ENCODE measurements around the gene SPATS2.
"Not testable (repeated sequence)": the region's sequence is repeated elsewhere in the genome, so short reads cannot be mapped to it uniquely, and the experiment has no call there.

SPATS2 gene

DNA sequence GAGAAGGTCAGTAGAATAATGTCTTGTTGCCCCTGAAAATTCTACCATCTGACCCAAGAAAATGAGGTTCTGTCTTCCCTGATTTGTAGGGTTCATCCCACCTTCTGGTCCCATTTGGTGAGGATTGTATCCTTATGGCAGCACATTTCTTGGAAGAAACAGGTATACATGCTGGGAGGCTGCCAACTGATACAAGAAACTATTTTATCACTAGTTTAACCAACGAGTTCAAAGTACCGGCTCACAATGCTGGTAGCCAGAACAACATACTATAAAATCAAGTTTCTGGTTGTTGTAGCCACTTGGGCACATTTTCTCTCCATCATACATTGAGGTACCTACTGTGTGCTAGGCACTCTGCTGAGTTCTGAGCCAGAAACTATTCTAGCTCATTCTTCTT is 164.5 kb downstream of the SPATS2 start:
- no peak overlapping the region for H3K4me3 ChIP-seq (ENCODE audit: low read length)
- no peak for DNase-seq (ENCODE audit: low read depth, low spot score)

DNA sequence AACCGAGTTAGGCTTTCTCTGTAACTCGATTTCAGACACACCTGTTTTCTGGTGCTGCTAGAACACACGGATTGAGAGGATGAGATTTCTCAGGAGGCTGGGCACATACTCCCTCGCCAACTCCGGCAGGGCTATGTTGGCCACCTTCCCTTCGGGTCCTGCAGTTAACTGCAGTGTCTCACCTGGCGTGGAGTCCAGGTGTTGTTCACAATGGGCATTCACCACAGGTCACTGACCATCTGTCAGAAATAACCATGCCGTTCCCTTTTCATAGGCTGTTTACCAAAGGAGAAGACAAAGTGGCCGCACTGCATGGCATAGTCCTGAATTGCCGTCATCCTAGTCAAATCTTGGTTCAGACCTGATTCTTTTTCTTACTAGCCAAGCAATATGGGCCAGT is 166.1 kb downstream of the SPATS2 start:
- H3K4me3 ChIP-seq (ENCODE audit: low read length) = no peak overlapping the region
- no peak for DNase-seq (ENCODE audit: low read depth, low spot score)

DNA sequence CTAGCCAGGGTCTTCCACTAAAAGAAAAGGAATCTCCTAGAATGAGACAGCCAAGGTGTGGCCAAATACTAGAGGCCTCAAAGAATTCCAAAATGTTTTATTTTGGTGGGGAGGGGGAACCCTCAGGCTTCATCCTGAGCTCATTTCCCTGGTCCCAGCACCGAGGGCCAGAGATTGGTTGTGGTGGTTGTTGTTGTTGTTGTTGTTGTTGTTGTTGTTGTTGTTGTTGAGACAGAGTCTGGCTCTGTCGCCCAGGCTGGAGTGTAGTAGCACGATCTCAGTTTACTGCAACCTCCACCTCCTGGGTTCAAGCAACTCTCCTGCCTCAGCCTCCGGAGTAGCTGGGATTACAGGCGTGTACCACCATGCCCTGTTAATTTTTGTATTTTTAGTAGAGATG is 166.9 kb downstream of the SPATS2 start:
- not testable (repeated sequence) for DNase-seq (ENCODE audit: low read depth, low spot score); H3K4me3 ChIP-seq (ENCODE audit: low read length)

DNA sequence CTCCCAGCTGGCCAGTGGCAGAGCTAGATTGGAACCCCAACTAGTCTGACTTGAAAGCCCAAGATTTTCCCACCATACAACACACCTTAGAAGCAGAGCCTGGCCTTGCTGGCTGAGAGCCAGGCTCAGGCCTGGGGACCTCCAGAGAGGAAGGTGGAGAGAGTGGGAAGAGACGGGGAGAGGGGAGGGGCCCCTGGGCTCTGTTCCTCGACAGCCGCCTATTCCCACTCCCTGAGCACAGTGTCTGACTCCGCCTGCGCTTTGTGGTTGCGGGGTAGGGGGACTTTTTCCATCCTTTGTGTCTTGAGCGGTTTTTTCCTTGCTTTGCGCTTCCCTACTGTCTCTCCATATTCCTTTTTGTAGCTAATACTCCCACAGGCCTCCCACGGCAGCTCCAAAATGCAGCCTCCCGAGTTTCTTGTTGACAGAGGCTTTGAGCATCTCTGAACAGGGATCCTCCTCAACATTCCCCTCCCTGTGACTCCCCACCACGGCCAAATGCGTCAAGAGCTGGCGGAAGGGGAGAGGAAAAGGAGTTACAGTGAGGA is 167.5 kb downstream of the SPATS2 start:
- H3K4me3 ChIP-seq (ENCODE audit: low read length) = no peak overlapping the region
- no peak for DNase-seq (ENCODE audit: low read depth, low spot score)

DNA sequence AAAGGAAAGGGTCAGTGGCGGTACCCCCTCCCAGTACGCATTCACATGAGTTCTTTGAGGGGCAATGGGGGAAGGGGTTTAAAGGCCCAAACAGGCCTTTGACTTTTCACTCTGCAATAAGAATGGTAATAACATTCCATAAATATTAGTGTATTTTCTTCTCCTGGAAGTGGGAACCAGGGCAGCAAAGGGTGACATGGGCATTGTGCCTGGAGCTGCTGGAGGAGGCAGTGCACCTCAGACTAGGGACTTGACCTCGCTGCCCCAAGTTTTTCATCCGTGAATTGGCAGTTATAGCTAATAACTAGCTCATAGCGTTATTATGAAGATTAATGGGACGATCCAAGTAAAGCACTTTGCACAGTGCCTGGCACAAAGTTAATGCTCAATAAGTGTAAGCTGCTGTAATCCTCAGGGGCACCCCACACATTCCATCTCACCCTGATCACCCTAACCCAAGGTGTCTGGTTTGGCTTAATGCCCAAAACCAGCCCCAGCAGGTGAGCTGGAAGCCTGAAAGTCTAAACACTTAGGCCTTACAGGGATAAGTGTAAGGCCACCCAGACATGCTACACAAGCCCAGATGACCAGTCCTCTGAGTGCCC is 168.8 kb downstream of the SPATS2 start:
- DNase-seq (ENCODE audit: low read depth, low spot score) = no peak
- no peak overlapping the region for H3K4me3 ChIP-seq (ENCODE audit: low read length)

DNA sequence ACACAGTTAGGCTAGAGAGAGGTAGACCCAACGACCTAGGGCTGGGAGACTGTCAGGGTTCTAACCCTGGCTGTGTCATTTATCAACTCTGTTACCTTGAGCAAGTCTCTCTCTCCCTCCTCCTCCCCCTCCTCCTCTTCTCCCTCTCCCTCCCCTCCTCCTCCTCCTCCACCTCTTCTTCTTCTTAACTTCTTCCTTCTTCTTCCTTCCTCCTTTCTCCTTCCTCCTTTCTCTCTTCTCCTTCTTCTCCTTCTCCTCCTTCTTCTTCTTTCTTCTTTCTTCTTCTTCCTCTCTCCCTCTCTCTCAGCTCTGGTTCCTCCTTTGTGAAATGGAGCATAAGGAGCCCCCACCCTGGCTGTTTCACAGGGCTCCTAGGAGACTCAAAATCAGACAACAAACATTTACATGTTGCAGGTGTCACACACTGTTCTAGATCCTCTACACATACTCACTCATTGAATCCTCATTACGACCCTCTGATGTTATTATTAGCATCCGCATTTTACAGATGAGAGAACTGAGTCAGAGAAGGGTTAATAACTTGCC is 169.3 kb downstream of the SPATS2 start:
- H3K4me3 ChIP-seq (ENCODE audit: low read length) = no peak overlapping the region
- DNase-seq (ENCODE audit: low read depth, low spot score) = no peak

DNA sequence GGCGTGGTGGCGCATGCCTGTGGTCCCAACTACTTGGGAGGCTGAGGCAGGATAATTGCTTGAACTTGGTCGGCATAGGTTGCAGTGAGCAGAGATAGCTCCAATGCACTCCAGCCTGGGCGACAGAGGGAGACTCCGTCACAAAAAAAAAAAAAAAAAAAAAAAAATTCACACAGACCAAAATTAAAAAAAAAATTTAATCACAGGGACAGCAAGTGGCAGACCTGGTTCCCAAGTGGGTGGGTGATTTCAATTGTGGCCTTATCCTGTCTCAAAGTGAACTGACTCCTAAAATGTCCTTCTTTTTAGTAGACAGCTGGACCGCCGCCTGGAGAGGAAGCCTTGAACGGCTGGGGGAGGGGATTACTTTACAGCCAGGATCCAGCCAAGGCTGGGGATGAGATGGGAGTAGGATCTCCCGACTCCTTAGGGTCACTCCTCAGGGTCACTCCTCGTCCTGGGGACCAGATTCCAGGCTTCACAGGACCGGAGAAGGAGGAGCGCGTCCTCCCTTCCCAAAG is 170.0 kb downstream of the SPATS2 start:
- DNase-seq (ENCODE audit: low read depth, low spot score) = no peak
- no peak overlapping the region for H3K4me3 ChIP-seq (ENCODE audit: low read length)

DNA sequence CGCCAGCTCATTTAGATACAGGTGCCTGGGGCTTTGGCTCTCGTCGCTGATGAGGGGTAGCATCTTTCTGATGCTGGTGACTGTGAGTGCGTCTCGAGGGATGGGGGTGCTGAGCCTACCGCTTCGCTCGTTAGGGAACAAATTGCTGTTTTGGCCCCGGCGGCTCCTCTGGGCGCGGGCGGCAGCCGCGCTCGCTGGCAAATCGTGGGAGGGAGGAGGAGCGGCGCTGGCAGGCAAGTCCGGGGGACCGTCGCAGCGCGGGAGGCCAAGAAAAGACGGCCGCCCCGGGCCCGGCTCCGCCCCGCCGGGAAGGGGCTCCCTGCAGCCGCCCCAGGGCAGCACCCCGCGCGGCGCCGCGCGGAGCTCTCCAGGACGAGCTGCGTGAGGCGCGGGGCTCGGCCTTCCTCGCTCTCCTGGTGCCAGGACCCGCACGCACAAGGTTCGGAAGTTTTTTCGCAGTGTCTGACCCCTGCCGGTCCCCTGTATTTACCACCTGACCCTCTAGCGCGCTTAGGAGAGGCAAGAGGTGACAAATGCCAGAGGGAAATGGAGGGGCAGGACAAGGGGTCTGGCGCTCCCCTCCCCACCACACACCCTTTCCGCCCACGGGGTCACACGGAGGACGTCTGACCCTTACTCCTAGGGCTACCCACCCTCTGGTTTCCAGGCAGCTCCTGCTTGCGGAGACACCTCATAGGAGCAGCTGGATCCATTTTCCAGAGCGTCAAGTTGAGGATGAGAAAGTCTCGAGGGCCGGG is 170.7 kb downstream of the SPATS2 start:
- DNase-seq (ENCODE audit: low read depth, low spot score) = no peak
- H3K4me3 ChIP-seq (ENCODE audit: low read length) = peak overlapping the region; percentile 46

DNA sequence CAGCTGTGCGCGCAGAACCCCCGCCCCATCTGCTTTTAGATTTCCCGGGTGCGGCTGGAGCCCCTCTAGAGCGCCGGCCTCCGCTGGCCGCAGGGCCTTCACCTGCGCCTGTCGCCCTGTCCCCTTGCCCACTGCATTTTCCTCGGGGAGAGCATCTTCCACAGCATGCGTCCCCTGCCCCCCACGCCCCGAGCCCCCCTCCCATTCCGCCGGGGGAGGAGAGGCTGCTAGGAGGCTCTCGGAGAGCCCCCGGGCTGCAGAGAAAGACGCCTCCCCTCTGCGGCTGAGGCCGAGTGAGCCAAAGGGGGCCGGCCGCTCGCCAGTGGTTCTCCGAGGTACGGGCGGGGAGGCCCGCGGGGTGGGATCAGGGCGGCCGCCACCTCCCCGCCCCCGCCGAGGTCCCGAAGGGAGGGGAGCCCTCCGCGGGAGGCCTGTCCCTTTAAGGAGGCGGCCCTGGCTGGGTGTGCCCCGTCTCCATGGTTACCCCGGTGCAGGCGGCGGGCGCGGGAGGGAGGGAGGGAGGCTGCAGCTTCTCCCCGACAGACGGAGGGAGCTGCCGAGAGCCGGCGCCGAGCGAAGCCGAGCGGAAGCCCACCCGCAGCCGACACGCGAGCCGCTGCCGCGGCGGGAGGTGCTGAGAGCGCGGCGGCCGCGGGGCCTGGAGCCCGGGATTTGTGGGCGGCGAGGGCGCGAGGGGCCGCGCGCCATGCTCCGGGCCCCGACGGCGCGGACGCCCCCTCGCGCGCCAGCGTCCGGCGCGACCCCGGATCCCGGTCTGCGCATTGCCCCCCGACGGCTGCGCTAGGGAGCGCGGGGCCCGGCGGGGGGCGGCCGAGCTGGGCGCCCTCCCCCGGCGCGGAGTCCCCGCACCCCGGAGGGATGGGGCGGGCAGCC is 171.5 kb downstream of the SPATS2 start, which contains the start of gene KCNH3:
Gene KCNH3 (plus strand): TSS at position 521 of the 894 bp plus-strand sequence. CDS start 387 bp downstream, outside the sequence.
- peak within 1 kb of the TSS; percentile 46 for H3K4me3 ChIP-seq (ENCODE audit: low read length)
- peak; percentile 79 for DNase-seq (ENCODE audit: low read depth, low spot score)

DNA sequence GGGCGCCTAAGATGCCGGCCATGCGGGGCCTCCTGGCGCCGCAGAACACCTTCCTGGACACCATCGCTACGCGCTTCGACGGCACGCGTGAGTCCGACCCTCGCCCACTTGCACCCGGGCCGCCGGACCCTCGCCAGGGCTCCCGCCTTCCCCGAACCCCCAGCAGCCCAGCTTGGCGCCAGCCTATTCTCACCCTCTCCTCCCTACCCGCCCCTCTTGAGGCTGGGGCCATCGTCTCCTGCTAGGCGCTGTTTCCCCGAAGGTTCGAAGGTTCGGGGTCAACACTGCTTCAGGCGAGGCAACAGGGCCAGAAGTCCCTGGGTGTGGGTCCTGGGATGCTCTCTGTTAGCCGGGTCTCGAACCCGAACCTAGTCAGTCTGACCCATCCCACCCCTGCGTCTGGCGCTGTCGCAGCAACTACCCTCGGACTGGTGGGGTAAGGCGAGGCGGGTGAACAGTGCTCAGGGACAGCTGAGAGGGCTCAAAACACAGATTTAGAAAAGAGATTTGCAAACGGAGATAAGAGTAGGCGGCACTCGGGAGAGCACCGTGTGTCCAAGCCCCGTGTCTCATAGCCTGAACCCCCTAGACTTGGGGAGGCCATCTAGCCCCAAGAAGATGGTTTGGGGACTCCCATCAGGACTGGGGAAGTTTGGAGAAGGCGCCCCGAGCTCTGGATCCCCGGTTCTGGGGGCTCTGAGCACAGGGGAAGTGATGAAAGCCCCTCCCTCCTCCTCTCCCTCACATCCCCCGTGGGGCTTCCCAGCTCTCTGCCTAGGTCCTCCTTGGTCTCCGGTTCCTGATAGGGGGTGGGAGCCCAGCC is 172.4 kb downstream of the SPATS2 start:
- no peak overlapping the region for H3K4me3 ChIP-seq (ENCODE audit: low read length)
- no peak for DNase-seq (ENCODE audit: low read depth, low spot score)

DNA sequence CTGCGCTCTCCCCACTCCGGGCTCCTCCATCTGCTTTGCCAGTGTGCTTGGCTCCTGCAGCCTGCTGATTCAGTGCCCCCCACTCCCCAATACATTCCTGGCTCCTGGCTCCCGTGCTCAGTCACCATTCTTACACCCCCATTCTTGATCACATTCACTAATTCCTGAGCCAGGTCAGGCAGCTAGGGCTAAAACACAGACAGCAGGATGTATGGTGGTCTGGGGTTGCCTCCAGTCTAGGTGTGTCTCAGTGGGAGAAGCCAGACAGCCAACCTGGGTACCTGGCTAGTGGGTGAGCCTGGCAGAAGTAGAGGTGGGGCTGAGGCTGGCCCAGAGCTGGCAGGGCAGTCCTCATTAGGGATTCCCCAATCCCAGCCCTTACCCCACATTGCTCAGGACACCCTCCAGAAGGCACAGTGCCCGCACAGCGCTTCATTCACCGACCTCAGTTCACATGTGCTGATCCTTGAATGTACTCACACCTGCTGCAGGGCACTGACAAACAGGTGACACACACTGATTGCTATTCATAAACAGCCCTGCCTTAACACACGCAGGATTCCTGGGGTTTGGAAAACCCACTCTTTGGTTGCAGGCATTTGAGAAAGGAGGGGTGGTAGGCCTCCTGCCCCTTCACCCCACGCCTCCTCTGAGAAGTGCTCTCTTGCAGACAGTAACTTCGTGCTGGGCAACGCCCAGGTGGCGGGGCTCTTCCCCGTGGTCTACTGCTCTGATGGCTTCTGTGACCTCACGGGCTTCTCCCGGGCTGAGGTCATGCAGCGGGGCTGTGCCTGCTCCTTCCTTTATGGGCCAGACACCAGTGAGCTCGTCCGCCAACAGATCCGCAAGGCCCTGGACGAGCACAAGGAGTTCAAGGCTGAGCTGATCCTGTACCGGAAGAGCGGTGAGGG is 173.2 kb downstream of the SPATS2 start:
- no peak for DNase-seq (ENCODE audit: low read depth, low spot score)
- no peak overlapping the region for H3K4me3 ChIP-seq (ENCODE audit: low read length)

DNA sequence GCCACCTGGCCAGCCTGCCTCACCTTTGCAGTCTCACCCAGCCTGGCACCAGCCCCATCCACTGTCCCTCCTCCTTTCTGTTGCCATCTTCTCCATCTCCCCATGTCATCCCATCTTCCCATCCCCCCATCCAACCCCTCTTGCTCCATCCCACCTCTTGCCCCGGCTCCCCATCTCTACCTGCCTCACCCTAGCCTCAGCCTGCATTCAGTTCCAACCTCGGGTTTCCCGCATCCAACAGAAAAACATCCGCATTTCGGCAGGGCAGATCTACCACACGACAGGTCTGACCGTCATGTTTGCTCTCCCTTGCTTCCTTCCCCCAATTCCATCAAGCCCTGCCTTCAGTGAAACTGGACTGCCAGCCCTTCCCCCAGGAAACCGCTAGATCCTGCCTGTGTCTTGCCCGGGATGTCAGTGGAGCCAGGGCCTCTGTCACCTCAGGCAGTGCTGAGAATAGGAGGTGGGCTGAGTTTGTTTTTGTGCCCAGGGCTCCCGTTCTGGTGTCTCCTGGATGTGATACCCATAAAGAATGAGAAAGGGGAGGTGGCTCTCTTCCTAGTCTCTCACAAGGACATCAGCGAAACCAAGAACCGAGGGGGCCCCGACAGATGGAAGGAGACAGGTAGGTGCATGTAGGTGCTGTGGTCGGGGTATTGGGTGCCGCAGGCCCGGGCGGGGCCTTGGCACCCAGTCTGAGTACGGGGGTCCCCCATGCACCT is 174.0 kb downstream of the SPATS2 start:
- DNase-seq (ENCODE audit: low read depth, low spot score) = no peak
- H3K4me3 ChIP-seq (ENCODE audit: low read length) = no peak overlapping the region

DNA sequence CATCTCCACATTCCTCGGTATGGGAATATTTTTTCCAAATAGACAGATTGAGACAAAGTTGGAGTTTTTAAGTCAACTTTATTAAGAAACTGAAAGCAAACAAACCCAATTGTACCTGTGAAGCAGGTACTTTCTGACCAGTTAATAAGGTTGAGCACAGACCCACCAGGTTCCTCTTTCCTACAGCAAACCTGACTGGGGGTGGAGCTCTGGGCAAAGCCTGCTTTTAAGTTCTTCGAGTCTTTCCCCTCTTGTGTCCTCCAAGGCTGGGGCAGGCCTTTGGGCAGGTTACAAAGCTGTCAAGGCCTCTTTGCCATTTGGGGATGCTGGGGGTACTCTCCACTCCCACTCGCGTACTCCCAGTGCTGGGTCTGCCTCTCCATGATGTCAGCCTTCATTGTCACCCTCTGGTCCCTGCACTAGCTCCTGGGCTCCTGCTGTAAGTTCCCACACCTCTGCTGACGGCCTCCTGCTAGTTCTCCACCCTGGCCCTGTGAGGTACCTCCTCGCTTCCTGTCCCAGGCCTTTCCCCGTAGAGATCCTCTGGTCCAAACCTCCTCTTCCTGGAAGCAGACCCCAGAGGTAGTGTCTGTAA is 174.7 kb downstream of the SPATS2 start:
- no peak for DNase-seq (ENCODE audit: low read depth, low spot score)
- H3K4me3 ChIP-seq (ENCODE audit: low read length) = no peak overlapping the region

DNA sequence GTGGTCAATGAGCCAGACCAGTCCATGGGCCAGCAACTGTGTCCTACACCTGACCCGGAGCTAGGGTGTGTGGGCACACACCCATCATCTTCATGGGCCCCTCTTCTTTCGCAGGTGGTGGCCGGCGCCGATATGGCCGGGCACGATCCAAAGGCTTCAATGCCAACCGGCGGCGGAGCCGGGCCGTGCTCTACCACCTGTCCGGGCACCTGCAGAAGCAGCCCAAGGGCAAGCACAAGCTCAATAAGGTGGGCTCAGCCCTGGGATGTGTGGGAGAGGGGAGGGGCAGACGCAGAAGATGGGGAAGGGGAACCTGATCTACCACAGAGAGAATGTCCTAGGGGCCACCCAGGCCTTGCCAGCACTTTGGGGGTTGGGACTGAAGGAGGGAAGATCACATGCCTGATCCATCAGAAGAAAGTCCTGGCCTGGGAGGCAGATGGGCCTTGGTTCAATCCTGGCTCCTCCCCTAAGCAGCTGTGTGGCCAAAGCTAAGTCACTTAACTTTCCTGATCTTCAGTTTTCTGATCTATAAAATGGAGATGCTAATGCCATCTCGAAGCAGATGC is 175.4 kb downstream of the SPATS2 start:
- no peak overlapping the region for H3K4me3 ChIP-seq (ENCODE audit: low read length)
- DNase-seq (ENCODE audit: low read depth, low spot score) = no peak

DNA sequence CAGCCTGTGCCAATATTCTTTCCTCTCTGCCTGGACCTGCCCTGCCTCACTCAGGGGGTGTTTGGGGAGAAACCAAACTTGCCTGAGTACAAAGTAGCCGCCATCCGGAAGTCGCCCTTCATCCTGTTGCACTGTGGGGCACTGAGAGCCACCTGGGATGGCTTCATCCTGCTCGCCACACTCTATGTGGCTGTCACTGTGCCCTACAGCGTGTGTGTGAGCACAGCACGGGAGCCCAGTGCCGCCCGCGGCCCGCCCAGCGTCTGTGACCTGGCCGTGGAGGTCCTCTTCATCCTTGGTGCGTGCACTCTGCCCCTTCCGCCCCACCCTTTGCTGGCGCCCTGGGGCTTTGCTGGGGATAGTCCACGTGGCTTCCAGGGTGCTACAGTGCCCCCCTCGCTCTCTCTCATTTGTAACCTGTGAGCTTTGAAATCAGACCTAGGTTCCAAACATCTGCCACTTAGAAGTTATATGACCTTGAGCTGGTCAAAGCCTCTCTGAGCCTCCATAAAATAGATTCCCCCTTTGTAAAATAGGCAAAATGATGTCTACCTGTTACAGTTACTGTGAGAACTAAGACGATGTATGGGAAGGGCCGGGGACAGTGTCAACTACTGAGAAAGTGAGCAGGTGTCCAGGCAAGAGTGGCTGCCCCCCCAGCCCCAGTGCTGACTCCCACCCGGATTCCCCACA is 176.1 kb downstream of the SPATS2 start:
- no peak overlapping the region for H3K4me3 ChIP-seq (ENCODE audit: low read length)

More for the DNA sequence above, 176.1 kb downstream of the SPATS2 start:
- no peak for DNase-seq (ENCODE audit: low read depth, low spot score)

Data from Jurkat, Clone E6-1 (cell line).